Right lobe of liver (tissue), 4 donors: ENCODE data around the gene SPTBN1.

ENCODE experiments used
- CTCF ChIP-seq, 4 donors: fragments of 200-600 bp in 3 of 4; fragments of 450-650 bp in 1 of 4; IDR thresholded peaks; one replicate each; pipeline versions ENCODE4 v1.5.1 to v1.8.0; 2016 to 2022; ENCODE audit warnings: antibody characterized with exemption in 4 of 4, mild to moderate bottlenecking in 2 of 4
- POLR2A ChIP-seq: fragments of 450-650 bp; IDR thresholded peaks from one replicate; pipeline ENCODE4 v1.6.1; 2017; ENCODE audit warnings: antibody characterized with exemption, mild to moderate bottlenecking
- donor health status: DM: no; HTN: no; CAD: no.
- donor health status: DM: no; HTN: no; CAD: no.
- donor health status: DM: no; HTN: yes; CAD: no.

DNA sequence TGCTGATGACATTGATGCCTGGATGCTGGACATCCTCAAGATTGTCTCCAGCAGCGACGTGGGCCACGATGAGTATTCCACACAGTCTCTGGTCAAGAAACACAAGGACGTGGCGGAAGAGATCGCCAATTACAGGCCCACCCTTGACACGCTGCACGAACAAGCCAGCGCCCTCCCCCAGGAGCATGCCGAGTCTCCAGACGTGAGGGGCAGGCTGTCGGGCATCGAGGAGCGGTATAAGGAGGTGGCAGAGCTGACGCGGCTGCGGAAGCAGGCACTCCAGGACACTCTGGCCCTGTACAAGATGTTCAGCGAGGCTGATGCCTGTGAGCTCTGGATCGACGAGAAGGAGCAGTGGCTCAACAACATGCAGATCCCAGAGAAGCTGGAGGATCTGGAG, 173.3 kb downstream of the SPTBN1 start:
- TF ChIP-seq CTCF (IDR thresholded peaks at IDR 0.05) (no peak), POLR2A (no peak)
